Inferior parietal cortex (tissue), 1 donor: Measurements from ENCODE around the gene KIF12.

ENCODE experiments used
- DNase-seq: peaks from one replicate; pipeline ENCODE4 v3.0.0-alpha.2; 2016; ENCODE audit errors: extremely low spot score

The KIF12 gene

GRCh38 chr9:114069476-114070187 is 29.5 kb downstream of the KIF12 start:
- no peak for DNase-seq

DNA sequence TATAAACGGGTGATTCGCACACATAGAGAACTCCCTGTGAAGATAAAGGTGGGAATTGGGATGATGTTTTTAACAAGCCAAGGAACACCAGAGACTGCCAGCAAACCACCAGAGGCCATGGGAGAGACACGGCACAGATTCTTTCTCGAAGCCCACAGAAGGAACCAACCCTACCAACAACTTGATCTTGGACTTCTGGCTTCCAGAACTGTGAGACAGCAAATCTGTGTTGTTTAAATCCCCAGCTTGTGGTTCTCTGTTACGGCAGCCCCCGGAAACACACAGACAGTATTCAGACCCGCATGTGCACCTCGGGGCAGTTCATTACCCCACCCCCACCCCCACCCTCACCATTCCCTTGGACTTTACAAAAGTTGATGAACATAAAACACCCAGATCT is 33.8 kb downstream of the KIF12 start:
- DNase-seq: no peak

GRCh38 chr9:114061830-114062474 is 37.1 kb downstream of the KIF12 start:
- no peak for DNase-seq

DNA sequence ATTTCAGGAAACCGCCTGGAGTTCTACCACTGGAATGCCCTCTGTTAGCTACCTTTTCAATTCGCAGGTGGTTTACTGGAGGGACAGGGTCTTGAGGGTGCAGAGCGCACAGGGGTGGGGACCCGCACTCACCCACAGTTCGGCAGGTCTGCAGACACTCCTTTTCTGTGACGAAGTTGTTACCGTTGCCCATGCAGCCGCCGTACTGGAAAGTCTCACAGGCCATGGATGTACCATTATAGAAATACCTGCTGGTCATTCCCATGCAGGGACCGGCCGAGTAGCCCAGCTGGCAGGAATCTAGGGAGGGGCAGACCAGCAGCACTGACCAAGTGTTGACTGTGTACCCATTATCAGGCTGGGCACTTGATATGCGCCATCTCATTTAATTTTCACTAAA is 37.8 kb downstream of the KIF12 start:
- no peak for DNase-seq

DNA sequence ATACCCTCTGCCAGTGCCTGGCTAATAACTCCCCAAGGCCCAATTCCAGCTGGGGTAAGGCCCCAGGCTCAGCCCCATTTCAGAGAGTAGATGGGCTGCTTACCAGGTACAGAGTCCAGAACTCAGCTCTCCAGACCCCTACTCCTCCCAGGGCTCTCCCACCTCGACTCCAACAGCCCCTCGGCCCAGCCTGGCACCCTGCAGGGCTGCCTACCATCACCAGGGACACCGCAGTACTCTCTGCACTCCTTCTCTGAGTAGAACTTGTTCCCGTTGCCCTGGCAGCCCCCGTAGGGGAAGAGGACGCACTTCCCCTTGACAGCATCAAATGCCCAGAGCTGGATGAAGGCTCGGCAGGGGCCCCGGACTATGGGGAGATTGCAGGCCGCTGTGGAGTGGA is 38.4 kb downstream of the KIF12 start:
- no peak for DNase-seq

- DNase-seq: no peak
Measured at GRCh38 chr9:114060070-114060469, 39.0 kb downstream of the KIF12 start.

DNA sequence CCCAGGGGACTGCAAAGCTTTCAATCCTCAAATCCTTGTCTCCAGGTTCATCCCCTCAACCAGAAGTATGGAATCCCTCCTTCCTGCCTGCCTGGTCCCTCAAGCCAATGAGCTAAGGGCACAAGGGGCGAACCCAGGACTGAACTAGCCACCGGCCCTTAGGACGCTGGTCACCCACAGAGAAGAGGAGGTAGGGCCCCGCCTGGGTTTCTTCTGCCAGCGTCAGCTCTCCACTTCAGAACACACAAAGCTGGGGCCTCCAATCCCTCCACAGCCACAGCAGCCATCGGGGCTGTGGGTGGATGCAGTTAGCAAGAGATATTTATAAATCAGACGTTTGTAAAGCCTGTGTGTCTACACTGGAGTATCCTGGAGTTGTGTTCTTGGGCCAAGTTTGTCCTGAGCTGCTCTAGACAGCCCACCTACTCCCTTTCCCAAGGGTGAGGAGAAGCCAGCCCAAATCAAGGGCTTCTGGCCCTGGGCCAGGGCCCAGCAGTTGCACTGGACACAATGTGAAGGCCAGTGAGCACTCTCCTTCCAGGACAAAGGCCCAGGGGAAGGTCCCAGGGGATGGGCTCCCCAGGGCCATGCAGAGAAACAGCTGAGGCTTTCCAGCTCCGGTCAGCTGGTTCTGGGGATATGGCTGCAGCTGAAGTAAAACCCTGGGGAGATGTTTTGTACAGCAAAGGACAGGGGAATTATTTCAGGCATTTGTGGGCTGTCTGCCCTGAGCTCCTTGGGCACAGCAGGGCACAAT is 39.9 kb downstream of the KIF12 start:
- no peak for DNase-seq

DNA sequence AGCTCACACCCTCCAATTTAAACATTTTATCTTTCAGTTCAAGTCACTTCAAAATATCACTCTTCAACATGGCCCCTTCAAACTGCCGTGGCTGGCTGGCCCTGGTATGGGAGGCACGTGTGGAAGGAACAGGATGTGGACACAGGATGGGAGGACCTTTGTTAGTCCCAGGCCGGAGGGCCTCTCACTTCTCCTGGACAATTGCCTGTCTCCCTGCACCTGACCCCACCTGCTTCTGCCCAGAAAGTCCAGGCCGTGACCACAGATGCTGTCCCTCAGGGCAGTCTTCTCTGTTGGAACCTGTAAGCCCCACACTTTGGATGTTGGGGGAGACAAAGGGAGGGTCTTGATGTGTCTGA is 40.4 kb downstream of the KIF12 start:
- DNase-seq: no peak

DNA sequence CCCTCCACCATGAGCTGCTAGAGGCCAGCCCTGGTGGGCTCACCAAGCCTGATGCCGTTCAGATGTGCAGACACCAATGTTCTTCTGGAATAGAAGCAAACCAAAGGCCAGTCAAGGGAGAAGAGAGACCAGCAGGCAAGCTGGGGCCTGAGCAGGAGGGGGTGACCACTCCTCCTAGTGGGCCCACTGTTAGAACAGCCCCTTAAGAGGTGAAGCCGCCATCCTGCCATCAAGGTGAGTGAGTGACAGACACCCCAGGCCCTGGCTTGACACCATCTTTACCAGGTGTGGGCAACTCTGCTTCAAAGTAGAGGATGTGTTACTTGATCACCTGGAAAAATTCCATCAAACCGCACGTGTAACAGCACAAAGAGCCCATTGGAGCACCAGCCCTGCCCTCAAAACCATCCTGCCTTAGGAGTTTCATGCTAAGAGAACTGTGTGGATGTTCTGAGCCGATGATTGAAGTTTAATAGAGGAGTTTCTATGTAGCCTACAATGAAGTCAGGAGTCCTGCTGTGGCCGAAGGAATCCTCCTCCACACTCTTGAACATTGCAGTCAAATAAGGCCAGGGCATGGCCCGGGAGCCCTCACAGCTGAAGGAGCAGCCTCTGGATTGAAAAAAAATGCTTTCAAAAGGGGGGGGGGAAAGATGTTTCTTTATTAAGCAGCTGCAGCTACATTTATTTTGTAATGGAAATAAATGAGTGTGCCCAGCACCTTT is 41.8 kb downstream of the KIF12 start:
- no peak for DNase-seq

DNA sequence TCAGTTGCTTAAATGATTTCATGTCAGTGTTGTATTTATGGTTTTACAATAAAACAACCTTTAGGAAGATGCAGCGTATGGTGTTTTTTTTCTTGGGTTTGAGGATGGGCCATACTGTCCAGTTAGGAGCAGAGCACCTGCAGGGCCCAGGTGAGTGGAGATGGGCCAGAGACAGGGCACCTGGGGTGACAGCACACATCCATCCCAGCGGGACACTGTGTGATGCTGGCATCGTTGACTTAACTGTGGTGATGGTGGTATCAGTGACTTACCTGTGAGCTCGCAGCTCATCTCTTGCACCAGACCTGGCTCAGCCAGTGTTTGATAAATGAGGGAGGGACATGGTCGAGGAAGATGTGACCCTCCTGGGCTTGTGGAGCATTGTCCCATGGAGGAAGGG is 42.6 kb downstream of the KIF12 start:
- DNase-seq: no peak

GRCh38 chr9:114055894-114056293 is 43.2 kb downstream of the KIF12 start:
- DNase-seq: no peak

DNA sequence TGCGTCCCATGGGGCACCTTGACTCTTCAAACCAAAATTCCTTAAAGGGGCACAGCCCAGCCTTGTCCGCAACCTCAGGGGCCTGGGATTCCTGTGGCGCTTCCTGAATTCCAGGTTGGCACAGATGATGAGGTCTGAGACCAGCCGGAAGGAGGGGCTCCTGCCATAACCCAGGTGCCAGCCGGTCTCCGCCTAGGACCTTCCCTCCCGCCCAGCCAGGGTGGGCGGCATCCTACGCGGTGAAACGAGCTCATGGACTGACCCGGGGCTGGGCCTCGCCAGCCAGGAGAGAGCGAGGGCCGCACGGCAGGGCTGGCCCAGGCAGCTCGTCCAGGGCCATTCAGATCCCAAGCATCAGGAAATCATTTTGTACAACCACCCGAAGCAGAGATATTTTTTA is 44.0 kb downstream of the KIF12 start:
- DNase-seq: no peak

DNA sequence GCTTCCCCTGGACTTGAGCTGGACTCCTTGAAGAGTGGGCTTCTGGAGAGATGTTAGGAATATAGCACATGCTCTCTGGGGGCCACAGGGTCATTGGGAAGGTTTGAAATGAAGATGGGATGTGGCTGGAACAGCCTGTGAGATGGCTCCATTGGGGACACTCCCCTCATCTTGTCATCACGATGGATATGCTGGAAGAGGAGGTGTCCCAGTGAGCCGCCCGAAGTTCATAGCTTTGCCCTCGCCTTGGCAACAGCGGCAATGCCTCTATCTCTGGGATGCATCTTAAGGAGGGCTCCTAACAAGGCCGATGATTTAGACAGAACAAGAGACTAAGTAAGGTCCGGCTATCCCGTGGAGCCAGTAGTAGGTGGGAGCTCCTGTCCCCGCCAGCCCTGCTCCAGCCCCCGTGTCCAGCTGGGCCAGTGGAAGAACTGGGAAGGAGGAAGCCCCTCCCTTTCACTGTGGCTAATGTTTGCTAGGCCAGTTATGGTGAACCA is 44.9 kb downstream of the KIF12 start:
- no peak for DNase-seq

- no peak for DNase-seq
Measured at GRCh38 chr9:114053246-114054005, 45.7 kb downstream of the KIF12 start.

DNA sequence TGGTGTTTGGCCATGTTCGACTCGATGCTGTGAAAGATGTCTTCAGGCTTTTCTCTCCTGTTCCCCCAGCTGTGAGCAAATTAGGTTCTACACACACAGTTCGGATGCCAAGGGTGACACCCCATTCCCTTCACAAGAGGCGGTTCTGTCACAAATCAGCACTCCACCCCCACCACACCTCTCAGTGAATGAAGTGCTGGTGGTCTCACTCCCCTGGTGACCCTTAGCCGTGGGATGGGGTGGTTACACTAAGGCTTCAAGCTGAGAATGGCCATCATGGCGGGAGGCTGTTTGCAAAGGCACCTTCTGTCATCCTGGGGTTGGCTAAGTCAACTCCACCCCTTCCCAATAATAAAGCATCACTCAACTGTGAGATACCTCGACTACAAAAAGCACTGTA is 47.4 kb downstream of the KIF12 start:
- no peak for DNase-seq

DNA sequence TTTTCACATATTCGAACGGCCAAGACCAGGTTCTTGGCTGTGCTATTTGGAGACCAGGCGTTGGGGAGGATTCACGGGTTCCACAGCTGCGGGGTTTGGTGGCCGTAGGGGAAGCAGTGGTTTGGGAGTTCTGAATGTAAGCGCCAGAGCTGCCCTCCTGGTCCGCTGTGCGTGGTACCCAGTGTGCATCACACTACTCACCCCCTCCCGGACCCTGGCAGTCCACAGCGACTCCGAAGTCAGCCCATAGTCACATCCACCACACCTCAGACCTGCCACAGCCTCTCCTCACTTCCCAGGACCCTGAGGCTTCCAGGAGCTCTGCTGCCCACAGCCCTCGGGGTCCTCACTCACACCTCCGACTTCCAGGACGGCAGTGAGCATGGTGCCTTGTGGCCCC is 47.8 kb downstream of the KIF12 start:
- DNase-seq: no peak

- DNase-seq: no peak
Measured at GRCh38 chr9:114050646-114051045, 48.4 kb downstream of the KIF12 start.

DNA sequence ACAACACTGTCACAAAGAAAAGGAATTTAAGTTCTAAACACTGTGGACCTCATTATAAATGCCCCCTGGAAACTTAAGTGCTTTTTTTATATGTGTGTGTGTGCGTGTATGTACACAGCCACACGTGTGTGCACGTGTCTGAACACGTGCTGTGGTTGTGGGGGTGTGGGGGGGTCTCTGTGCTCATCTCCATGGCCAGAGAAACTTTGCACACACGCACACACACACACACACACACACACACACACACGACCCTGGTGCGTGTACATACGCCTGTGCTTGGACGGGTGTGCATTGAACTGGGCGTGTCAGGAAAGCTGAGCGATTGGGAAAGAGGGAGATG is 48.9 kb downstream of the KIF12 start:
- DNase-seq: no peak

GRCh38 chr9:114049441-114050225 is 49.5 kb downstream of the KIF12 start:
- no peak for DNase-seq

DNA sequence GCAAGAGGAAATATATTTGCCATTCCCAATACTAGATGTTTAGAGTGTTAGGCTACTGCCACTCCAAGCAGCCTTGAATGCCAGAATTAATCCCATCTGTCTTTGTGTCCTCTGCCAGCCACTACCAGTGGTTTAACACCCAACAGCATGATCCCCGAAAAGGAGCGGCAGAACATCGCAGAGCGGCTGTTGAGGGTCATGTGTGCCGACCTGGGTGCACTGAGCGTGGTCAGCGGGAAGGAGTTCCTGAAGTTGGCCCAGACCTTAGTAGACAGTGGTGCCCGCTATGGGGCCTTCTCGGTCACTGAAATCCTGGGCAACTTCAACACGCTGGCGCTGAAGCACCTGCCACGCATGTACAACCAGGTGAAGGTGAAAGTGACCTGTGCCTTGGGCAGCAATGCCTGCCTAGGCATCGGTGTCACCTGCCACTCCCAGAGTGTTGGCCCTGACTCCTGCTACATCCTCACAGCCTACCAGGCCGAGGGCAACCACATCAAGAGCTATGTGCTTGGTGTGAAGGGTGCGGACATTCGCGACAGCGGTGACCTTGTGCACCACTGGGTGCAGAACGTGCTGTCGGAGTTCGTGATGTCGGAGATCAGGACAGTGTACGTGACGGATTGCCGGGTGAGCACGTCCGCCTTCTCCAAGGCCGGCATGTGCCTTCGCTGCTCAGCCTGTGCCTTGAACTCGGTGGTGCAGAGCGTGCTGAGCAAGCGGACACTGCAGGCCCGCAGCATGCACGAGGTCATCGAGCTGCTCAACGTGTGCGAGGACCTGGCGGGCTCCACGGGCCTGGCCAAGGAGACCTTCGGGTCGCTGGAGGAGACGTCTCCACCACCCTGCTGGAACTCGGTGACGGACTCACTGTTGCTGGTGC is 50.3 kb downstream of the KIF12 start:
- no peak for DNase-seq
